Tibial artery (tissue), 4 donors: ENCODE data around the gene PRKD1.

Source experiments
- DNase-seq, 2 donors: peaks; one replicate each; pipeline ENCODE4 v3.0.0-alpha.2; 2019
- H3K27ac ChIP-seq, 2 donors: fragments of 200-600 bp; sonication (generic) in 1 of 2; 1 replicate in 1 of 2; 2 replicates in 1 of 2; pipeline ENCODE4 v1.5.1; 2018 to 2019; ENCODE audit warnings: mild to moderate bottlenecking in 1 of 2
- H3K27me3 ChIP-seq, 2 donors: fragments of 200-600 bp; sonication (generic) in 1 of 2; one replicate each; pipeline versions ENCODE4 v1.5.1 to v1.6.0; 2016 to 2019
- H3K36me3 ChIP-seq, 3 donors: fragments of 200-600 bp; sonication (generic) in 2 of 3; one replicate each; pipeline ENCODE4 v1.5.1; 2016 to 2019; ENCODE audit warnings: mild to moderate bottlenecking in 2 of 3
- H3K4me1 ChIP-seq, 4 donors: fragments of 200-600 bp; sonication (generic) in 2 of 4; 1 replicate in 3 of 4; 2 replicates in 1 of 4; pipeline ENCODE4 v1.5.1; 2016 to 2019
- H3K4me3 ChIP-seq, 2 donors: fragments of 200-600 bp; sonication (generic) in 1 of 2; 1 replicate in 1 of 2; 2 replicates in 1 of 2; pipeline ENCODE4 v1.5.1; 2018 to 2019; ENCODE audit warnings: mild to moderate bottlenecking in 2 of 2
- H3K9me3 ChIP-seq, 3 donors: fragments of 200-600 bp; sonication (generic) in 1 of 3; one replicate each; pipeline ENCODE4 v1.5.1; 2016 to 2019
- CTCF ChIP-seq, 2 experiments: fragments of 200-600 bp in 1 of 2; fragments of 450-650 bp in 1 of 2; IDR thresholded peaks; one replicate each; pipeline ENCODE4 v1.5.1; 2017 to 2019; ENCODE audit warnings: antibody characterized with exemption in 2 of 2, mild to moderate bottlenecking in 1 of 2, moderate library complexity in 1 of 2
- intact Hi-C: fragments of 100-400 bp; cut with DNase I; formaldehyde crosslinking; loops from one replicate; pipeline ENCODE4 v1.15.0; 2023; ENCODE audit warnings: low total_unique reads

PRKD1 gene

GRCh38 chr14:29674566-29675285, 252.9 kb downstream of the PRKD1 start:
- no peak overlapping the region for H3K4me3 ChIP-seq
- no peak overlapping the region for H3K27ac ChIP-seq
- H3K9me3 ChIP-seq = no peaks in the 10 kb centered on the region
- peaks cover 0 to 25% (median 0%) of the 10 kb centered on the region in 4 donors for H3K4me1 ChIP-seq
- H3K36me3 ChIP-seq = no peaks in the 10 kb centered on the region
- TF ChIP-seq CTCF (IDR thresholded peaks at IDR 0.05) = no peak
- H3K27me3 ChIP-seq = no peaks in the 10 kb centered on the region
- intact Hi-C loops = no loop called here
- no peak for DNase-seq

GRCh38 chr14:29672831-29673230, 254.8 kb downstream of the PRKD1 start:
- TF ChIP-seq CTCF (IDR thresholded peaks at IDR 0.05) = no peak
- no peak for DNase-seq
- Histone ChIP-seq H3K9me3 (no peaks in the 10 kb centered on the region), H3K4me3 (no peak overlapping the region), H3K36me3 (no peaks in the 10 kb centered on the region), H3K27ac (no peak overlapping the region), H3K4me1 (peaks cover 0 to 31% (median 0%) of the 10 kb centered on the region in 4 donors), H3K27me3 (no peaks in the 10 kb centered on the region)
- intact Hi-C loops = no loop called here

- Histone ChIP-seq H3K27me3 (no peaks in the 10 kb centered on the region), H3K9me3 (no peaks in the 10 kb centered on the region), H3K4me3 (no peak overlapping the region), H3K36me3 (no peaks in the 10 kb centered on the region), H3K4me1 (peaks cover 0 to 31% (median 0%) of the 10 kb centered on the region in 4 donors), H3K27ac (peak overlapping the region; percentile 51 to 60)
- DNase-seq = no peak
- TF ChIP-seq CTCF (IDR thresholded peaks at IDR 0.05) = no peak
- intact Hi-C loops = no loop called here
Measured at GRCh38 chr14:29671034-29671433, 256.6 kb downstream of the PRKD1 start.

- H3K9me3 ChIP-seq = no peaks in the 10 kb centered on the region
- no peaks in the 10 kb centered on the region for H3K27me3 ChIP-seq
- H3K27ac ChIP-seq = no peak overlapping the region
- DNase-seq = no peak
- intact Hi-C loops = no loop called here
- no peak overlapping the region for H3K4me3 ChIP-seq
- peaks cover 0 to 7% (median 5%) of the 10 kb centered on the region in 3 donors for H3K36me3 ChIP-seq
- TF ChIP-seq CTCF (IDR thresholded peaks at IDR 0.05) = no peak
- peaks cover 0 to 41% (median 3%) of the 10 kb centered on the region in 4 donors for H3K4me1 ChIP-seq
Measured at GRCh38 chr14:29668201-29668600, 259.4 kb downstream of the PRKD1 start.

- no peaks in the 10 kb centered on the region for H3K9me3 ChIP-seq
Measured at GRCh38 chr14:29664515-29664914, 263.1 kb downstream of the PRKD1 start.

More at GRCh38 chr14:29664515-29664914, 263.1 kb downstream of the PRKD1 start:
- H3K4me3 ChIP-seq = no peak overlapping the region
- H3K4me1 ChIP-seq = peaks cover 0 to 23% (median 3%) of the 10 kb centered on the region in 4 donors
- TF ChIP-seq CTCF (IDR thresholded peaks at IDR 0.05) = no peak
- intact Hi-C loops = no loop called here
- peaks cover 0 to 7% (median 5%) of the 10 kb centered on the region in 3 donors for H3K36me3 ChIP-seq
- no peak overlapping the region for H3K27ac ChIP-seq
- H3K27me3 ChIP-seq = no peaks in the 10 kb centered on the region
- no peak for DNase-seq
